Activated CD4-positive, alpha-beta T cell treated with anti-CD3 and anti-CD28 coated beads, Interleukin-10, Interleukin-2, amounts not matched to agents 100 ng/mL and 50 ng/mL, durations not matched to agents 16 hours and 8 hours (primary cell): ENCODE data around the gene TAS1R3.
"Not testable (repeated sequence)": the region's sequence is repeated elsewhere in the genome, so short reads cannot be mapped to it uniquely, and the experiment has no call there.

Source experiments
- DNase-seq: peaks from one replicate; pipeline ENCODE4 v3.0.0-alpha.2; 2020

The TAS1R3 gene

GRCh38 chr1:1354271-1355247, 23.5 kb downstream of the TAS1R3 start:
- DNase-seq, result no peak

- DNase-seq, result no peak
Observed at GRCh38 chr1:1355416-1355815, 24.3 kb downstream of the TAS1R3 start.

GRCh38 chr1:1356166-1356795, 25.2 kb downstream of the TAS1R3 start:
- DNase-seq, result no peak

- DNase-seq, result no peak
Observed at GRCh38 chr1:1356796-1357401, 25.8 kb downstream of the TAS1R3 start.

GRCh38 chr1:1357871-1358432, 26.9 kb downstream of the TAS1R3 start:
- DNase-seq, result no peak

- DNase-seq, result no peak
Observed at GRCh38 chr1:1358433-1359271, 27.6 kb downstream of the TAS1R3 start, which contains the start of gene MXRA8. MXRA8 (minus strand) TSS chr1:1358555; CDS start chr1:1358504, 51 bp downstream.

GRCh38 chr1:1359308-1359663, 28.2 kb downstream of the TAS1R3 start:
- DNase-seq, result no peak

GRCh38 chr1:1359664-1360468, 28.8 kb downstream of the TAS1R3 start:
- no peak for DNase-seq

- DNase-seq, result no peak
Observed at GRCh38 chr1:1360506-1361169, 29.6 kb downstream of the TAS1R3 start.

GRCh38 chr1:1361233-1361981, 30.3 kb downstream of the TAS1R3 start:
- no peak for DNase-seq

- no peak for DNase-seq
Observed at GRCh38 chr1:1361982-1362423, 30.9 kb downstream of the TAS1R3 start.

GRCh38 chr1:1364266-1364665, 33.2 kb downstream of the TAS1R3 start:
- no peak for DNase-seq

- DNase-seq, result no peak
Observed at GRCh38 chr1:1365875-1366698, 35.0 kb downstream of the TAS1R3 start.

GRCh38 chr1:1366699-1367066, 35.6 kb downstream of the TAS1R3 start:
- DNase-seq, result no peak

GRCh38 chr1:1367315-1367714, 36.2 kb downstream of the TAS1R3 start:
- DNase-seq, result no peak

GRCh38 chr1:1370094-1370493, 39.0 kb downstream of the TAS1R3 start:
- not testable (repeated sequence) for DNase-seq

GRCh38 chr1:1370771-1371300, 39.8 kb downstream of the TAS1R3 start:
- DNase-seq, result no peak

- peak; percentile 61 for DNase-seq
Observed at GRCh38 chr1:1371364-1371745, 40.3 kb downstream of the TAS1R3 start.
